K562 (cell line): ENCODE data around the gene IQGAP3. TPM values are rescaled to one million over a fixed set of nuclear protein-coding genes. Genes with fewer than 3 reads are reported as not detected.
A peak's percentile ranks its signal among the peaks of the same experiment; 100 is the strongest.

Experiments
- EGR1 ChIP-seq: fragments of 450-650 bp; conservative IDR thresholded peaks from 2 replicates; pipeline ENCODE4 v1.6.1; 2017; ENCODE audit warnings: mild to moderate bottlenecking
- EWSR1 ChIP-seq: fragments of 450-650 bp; IDR thresholded peaks from 2 replicates; pipeline ENCODE4 v1.6.1; 2018; ENCODE audit warnings: borderline replicate concordance, mild to moderate bottlenecking, low read depth, moderate library complexity; ENCODE audit not compliant: partially characterized antibody
- EZH2 ChIP-seq: IDR thresholded peaks from 2 replicates; pipeline ENCODE4 v1.6.1; 2012; ENCODE audit warnings: low read depth, mild to moderate bottlenecking, inconsistent platforms, low read length, borderline replicate concordance
- FOSL1 ChIP-seq: fragments of 200-800 bp; sonication (Bioruptor generic); conservative IDR thresholded peaks from 2 replicates; pipeline ENCODE4 v1.6.1; 2016; ENCODE audit warnings: missing genetic modification characterization, missing compliant biosample characterization
- MAZ ChIP-seq, 2 experiments: fragments of 450-650 bp in 1 of 2; sonication (generic) in 1 of 2; formaldehyde crosslinking; IDR thresholded peaks in 1 of 2; conservative IDR thresholded peaks in 1 of 2; 2 replicates each; pipeline versions ENCODE4 v1.4.0 to v1.5.0; 2020; ENCODE audit warnings: mild to moderate bottlenecking in 1 of 2, missing genetic modification reagents in 1 of 2
- MBD2 ChIP-seq: sonication (generic); IDR thresholded peaks from 2 replicates; pipeline ENCODE4 v1.6.1; 2016; ENCODE audit warnings: low read depth, borderline replicate concordance
- MEF2A ChIP-seq: IDR thresholded peaks from 2 replicates; pipeline ENCODE4 v1.6.1; 2011; ENCODE audit warnings: low read depth, mild to moderate bottlenecking, low read length, moderate library complexity; ENCODE audit not compliant: control insufficient read depth
- NCOR1 ChIP-seq: fragments of 450-650 bp; IDR thresholded peaks from 2 replicates; pipeline ENCODE4 v1.6.1; 2016; ENCODE audit warnings: mild to moderate bottlenecking, moderate library complexity
- SIN3A ChIP-seq, 2 experiments: fragments of 150-350 bp in 1 of 2; IDR thresholded peaks; 2 replicates each; pipeline ENCODE4 v1.6.1; 2011 to 2016; ENCODE audit warnings: borderline replicate concordance in 2 of 2, low read depth in 2 of 2, low read length in 2 of 2, mild to moderate bottlenecking in 2 of 2, moderate library complexity in 2 of 2; ENCODE audit not compliant: control insufficient read depth in 1 of 2
- TAL1 ChIP-seq: fragments of 450-650 bp; IDR thresholded peaks from 2 replicates; pipeline ENCODE4 v1.6.1; 2016; ENCODE audit warnings: mild to moderate bottlenecking
- XRCC4 ChIP-seq: IDR thresholded peaks from one replicate; pipeline ENCODE4 v1.6.1; 2011; ENCODE audit not compliant: insufficient read depth, insufficient read length; ENCODE audit errors: extremely low read depth
- ZNF395 ChIP-seq: fragments of 200-800 bp; sonication (Bioruptor generic); IDR thresholded peaks from 2 replicates; pipeline ENCODE4 v1.6.1; 2017; ENCODE audit warnings: missing genetic modification characterization, missing compliant biosample characterization
- polyA plus RNA-seq, 8 experiments: library from polyadenylated mRNA; depleted of rRNA in 4 of 8; stranded (reverse) in 5 of 8; unstranded in 3 of 8; fragments of >200 nt; fragmentation: Nextera tagmentation in 2 of 8; fragmentation: Illumina TruSeq in 1 of 8; extraction: Ambion mirVana in 2 of 8; extraction: Trizol in 1 of 8; gene quantifications; 2 replicates each; pipeline versions ENCODE4 v1.2.1 to v1.2.3, GENCODE V29; 2011 to 2014; ENCODE audit warnings: inconsistent platforms in 1 of 8, missing spikeins in 1 of 8
- total RNA-seq, 7 experiments: library from RNA; depleted of rRNA in 6 of 7; stranded (reverse); fragments of >200 nt in 6 of 7; fragmentation: Illumina TruSeq in 2 of 7; extraction: Trizol in 2 of 7; gene quantifications; 2 replicates each; pipeline versions ENCODE4 v1.2.1 to v1.2.3, GENCODE V29; 2011 to 2021; ENCODE audit warnings: low replicate concordance in 1 of 7
- TF ChIP-seq, protein P1 (sequence below): IDR thresholded peaks from 2 replicates; pipeline ENCODE4 v1.6.1; 2011; ENCODE audit not compliant: insufficient read length; ENCODE audit errors: extremely low read depth
- TF ChIP-seq, protein P2 (sequence below), 2 experiments: fragments of 250-450 bp in 1 of 2; fragments of 450-650 bp in 1 of 2; sonication (Bioruptor Pico) in 1 of 2; IDR thresholded peaks; 2 replicates each; pipeline versions ENCODE4 v1.6.1 to v1.8.0; 2016 to 2021; ENCODE audit warnings: mild to moderate bottlenecking in 2 of 2, moderate library complexity in 2 of 2, missing compliant biosample characterization in 1 of 2, missing genetic modification characterization in 1 of 2
- TF ChIP-seq, protein P3 (sequence below): fragments of 200-800 bp; sonication (Bioruptor generic); IDR thresholded peaks from 2 replicates; pipeline ENCODE4 v1.6.1; 2017; ENCODE audit warnings: missing genetic modification characterization, missing compliant biosample characterization
- TF ChIP-seq, protein P4 (sequence below): fragments of 450-650 bp; IDR thresholded peaks from 2 replicates; pipeline ENCODE4 v1.6.1; 2016; ENCODE audit warnings: antibody characterized with exemption
- TF ChIP-seq, protein P5 (sequence below), 2 experiments: fragments of 200-800 bp in 1 of 2; sonication (Bioruptor generic) in 1 of 2; sonication (generic) in 1 of 2; formaldehyde crosslinking in 1 of 2; IDR thresholded peaks in 1 of 2; conservative IDR thresholded peaks in 1 of 2; 2 replicates each; pipeline versions ENCODE4 v1.5.0 to v1.6.1; 2016 to 2020; ENCODE audit warnings: missing compliant biosample characterization in 1 of 2, missing genetic modification characterization in 1 of 2, missing genetic modification reagents in 1 of 2

IQGAP3 gene
- total and polyA plus RNA-seq, 9 of the 15 experiments (the other 6 are each of a cell fraction or from before 2014, with no cell fraction given) = 1.4 to 16.6 (median 11.9) TPM

GRCh38 chr1:156523801-156524480 lies 48.4 kb downstream of the IQGAP3 start (continued):
- no peak for TF ChIP-seq EZH2
- TF ChIP-seq, protein P1, sequence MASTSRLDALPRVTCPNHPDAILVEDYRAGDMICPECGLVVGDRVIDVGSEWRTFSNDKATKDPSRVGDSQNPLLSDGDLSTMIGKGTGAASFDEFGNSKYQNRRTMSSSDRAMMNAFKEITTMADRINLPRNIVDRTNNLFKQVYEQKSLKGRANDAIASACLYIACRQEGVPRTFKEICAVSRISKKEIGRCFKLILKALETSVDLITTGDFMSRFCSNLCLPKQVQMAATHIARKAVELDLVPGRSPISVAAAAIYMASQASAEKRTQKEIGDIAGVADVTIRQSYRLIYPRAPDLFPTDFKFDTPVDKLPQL = no peak
- peak in 1 of 2 experiments; percentile 31; a peak in 1 of 4 replicates for TF ChIP-seq MAZ (CRISPR knock-in tag; conservative IDR thresholded peaks at IDR 0.05 in 1 of 2, IDR thresholded peaks at IDR 0.05 in 1 of 2)
- TF ChIP-seq FOSL1 (tag) = no peak
- peak; percentile 19; the same call in 1 of the 2 replicates for TF ChIP-seq MEF2A
- TF ChIP-seq MBD2 = peak; percentile 23; the same call in 1 of the 2 replicates
- TF ChIP-seq, protein P2, sequence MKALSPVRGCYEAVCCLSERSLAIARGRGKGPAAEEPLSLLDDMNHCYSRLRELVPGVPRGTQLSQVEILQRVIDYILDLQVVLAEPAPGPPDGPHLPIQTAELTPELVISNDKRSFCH (CRISPR knock-in tag; IDR thresholded peaks at IDR 0.05) = no peak
- TF ChIP-seq, protein P2 (tag; IDR thresholded peaks at IDR 0.05) = 0 out of 2 replicates have a peak, but pooled peaks have one; percentile 24
- no peak for TF ChIP-seq XRCC4
- TF ChIP-seq TAL1 = peak; percentile 68
- TF ChIP-seq, protein P3, sequence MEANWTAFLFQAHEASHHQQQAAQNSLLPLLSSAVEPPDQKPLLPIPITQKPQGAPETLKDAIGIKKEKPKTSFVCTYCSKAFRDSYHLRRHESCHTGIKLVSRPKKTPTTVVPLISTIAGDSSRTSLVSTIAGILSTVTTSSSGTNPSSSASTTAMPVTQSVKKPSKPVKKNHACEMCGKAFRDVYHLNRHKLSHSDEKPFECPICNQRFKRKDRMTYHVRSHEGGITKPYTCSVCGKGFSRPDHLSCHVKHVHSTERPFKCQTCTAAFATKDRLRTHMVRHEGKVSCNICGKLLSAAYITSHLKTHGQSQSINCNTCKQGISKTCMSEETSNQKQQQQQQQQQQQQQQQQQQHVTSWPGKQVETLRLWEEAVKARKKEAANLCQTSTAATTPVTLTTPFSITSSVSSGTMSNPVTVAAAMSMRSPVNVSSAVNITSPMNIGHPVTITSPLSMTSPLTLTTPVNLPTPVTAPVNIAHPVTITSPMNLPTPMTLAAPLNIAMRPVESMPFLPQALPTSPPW (CRISPR knock-in tag) = peak; percentile 45; the same call in 1 of the 2 replicates
- peak; percentile 63 for TF ChIP-seq NCOR1
- TF ChIP-seq, protein P4, sequence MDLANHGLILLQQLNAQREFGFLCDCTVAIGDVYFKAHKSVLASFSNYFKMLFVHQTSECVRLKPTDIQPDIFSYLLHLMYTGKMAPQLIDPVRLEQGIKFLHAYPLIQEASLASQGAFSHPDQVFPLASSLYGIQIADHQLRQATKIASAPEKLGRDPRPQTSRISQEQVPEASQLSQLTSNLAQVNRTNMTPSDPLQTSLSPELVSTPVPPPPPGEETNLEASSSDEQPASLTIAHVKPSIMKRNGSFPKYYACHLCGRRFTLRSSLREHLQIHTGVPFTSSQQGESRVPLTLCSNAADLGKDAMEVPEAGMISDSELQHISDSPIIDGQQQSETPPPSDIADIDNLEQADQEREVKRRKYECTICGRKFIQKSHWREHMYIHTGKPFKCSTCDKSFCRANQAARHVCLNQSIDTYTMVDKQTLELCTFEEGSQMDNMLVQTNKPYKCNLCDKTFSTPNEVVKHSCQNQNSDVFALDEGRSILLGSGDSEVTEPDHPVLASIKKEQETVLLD = no peak; the same call in 1 of the 2 replicates
- TF ChIP-seq ZNF395 (CRISPR knock-in tag) = 0 out of 2 replicates have a peak, but pooled peaks have one; percentile 32
- TF ChIP-seq EWSR1 = no peak
- TF ChIP-seq EGR1 = no peak
- TF ChIP-seq SIN3A (IDR thresholded peaks at IDR 0.05; ENCODE audit: borderline replicate concordance in 2 of 2, control insufficient read depth in 1 of 2, low read depth in 2 of 2, low read length in 2 of 2) = no peak
- TF ChIP-seq, protein P5, sequence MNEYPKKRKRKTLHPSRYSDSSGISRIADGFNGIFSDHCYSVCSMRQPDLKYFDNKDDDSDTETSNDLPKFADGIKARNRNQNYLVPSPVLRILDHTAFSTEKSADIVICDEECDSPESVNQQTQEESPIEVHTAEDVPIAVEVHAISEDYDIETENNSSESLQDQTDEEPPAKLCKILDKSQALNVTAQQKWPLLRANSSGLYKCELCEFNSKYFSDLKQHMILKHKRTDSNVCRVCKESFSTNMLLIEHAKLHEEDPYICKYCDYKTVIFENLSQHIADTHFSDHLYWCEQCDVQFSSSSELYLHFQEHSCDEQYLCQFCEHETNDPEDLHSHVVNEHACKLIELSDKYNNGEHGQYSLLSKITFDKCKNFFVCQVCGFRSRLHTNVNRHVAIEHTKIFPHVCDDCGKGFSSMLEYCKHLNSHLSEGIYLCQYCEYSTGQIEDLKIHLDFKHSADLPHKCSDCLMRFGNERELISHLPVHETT (CRISPR knock-in tag; conservative IDR thresholded peaks at IDR 0.05 in 1 of 2, IDR thresholded peaks at IDR 0.05 in 1 of 2) = peak in 1 of 2 experiments; percentile 69; a peak in 1 of 4 replicates
